Measurements from ENCODE around the gene ELOB. TPM values are rescaled to one million over a fixed set of nuclear protein-coding genes. Genes with fewer than 3 reads are reported as not detected.
A peak's percentile ranks its signal among the peaks of the same experiment; 100 is the strongest.

The ELOB gene
- polyA plus RNA-seq, 4 donors = 205 to 367 (median 263) TPM

DNA sequence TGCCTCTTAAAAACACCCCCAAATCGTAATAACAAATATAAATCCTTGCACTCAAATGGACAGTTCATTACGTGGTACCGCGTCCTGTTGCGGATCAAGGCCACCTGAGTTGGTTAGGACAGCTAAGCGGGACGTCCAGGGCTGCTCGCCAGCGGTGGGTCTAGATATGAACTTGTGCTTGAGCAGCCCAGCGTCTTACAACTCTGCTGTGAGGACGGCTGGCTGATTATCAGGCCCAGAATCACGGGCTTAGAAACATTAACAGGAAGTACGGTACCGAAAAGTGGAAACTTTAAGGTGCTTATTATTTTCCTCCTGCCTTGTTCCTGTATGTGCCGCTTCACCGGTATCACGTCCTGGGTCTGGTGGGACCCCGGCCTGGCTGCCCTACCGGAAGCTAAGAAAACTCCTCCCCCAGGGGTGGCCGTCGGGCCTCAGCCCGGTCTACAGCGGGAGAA lies 25.5 kb downstream of the ELOB start:
- DNase-seq (ENCODE audit: low read depth in 4 of 4, low spot score in 2 of 4) = peak in 2 of 4 donors; percentile 15 to 38

DNA sequence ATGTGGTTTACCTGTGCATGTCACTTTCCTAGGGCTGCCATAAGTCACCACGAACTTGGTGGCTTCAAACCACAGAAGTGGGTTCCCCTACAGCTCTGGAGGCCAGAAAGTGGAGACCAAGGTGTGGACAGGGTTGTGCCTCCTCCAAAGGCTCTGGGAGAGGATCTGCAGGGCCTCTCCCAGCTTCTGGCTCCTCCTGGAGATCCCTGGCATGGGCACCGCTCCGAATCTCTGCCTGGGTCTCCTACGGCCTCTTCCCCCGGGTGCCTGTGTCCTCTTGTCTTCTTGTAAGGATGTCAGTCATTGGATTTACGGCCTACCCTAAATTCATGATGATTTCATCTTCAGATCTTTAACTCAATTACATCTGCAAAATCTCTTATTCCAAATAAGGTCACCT lies 27.1 kb downstream of the ELOB start:
- DNase-seq (ENCODE audit: low read depth in 4 of 4, low spot score in 2 of 4) = no peak

- DNase-seq (ENCODE audit: low read depth in 4 of 4, low spot score in 2 of 4) = no peak
Observed at GRCh38 chr16:2749476-2749875, 27.6 kb downstream of the ELOB start.

DNA sequence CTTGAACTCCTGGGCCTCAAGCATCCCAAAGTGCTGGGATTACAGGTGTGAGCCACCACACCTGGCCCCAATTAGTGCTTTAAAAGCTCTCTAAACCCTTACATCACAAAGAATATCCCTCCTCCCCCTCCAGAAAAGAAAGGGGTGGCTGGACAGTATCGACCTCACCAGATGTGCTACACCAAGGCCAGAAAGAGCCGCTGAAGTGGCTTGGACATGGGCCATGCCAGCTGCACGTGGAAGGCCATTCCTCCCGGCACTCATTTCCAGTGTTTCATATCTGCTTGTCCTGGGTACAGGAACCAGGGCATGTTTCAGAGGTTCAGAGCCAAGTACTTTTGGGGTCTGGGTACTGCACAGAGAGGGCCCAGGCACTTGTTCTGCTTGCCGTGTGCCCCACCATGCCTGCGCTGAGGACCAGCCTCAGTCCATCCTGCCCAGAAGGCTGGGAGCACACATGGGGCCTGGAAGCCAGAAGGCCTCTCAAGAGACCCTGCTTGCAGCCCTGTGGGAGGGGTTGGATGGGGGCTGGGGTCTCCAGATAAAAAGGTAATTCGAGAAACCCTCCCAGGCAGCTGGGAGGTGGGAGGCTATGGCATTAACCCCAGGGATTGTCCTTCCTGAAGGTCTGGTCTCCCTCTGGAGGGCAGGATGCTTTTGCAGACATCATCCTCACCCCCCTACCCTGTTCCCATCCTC lies 28.2 kb downstream of the ELOB start:
- DNase-seq (ENCODE audit: low read depth in 4 of 4, low spot score in 2 of 4) = no peak

DNA sequence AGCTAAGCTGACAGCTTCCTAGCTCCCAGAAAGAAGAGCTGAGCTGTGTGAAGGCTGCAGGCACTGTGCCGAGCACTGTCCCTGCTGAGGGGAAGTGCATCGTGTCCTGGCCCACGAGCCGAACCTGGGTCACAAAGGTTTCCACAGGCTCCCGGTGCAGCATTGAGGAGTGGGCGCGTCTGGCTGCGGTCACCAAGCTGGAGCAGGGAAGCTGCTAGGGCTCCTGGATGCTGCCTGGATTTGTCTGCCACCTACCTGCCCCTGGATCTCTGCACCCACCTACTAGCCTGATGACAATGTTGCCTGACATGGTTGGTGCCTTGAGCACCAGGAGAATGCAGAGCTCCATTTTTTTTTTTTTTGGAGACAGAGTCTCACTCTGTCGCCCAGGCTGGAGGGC lies 31.1 kb downstream of the ELOB start:
- no peak for DNase-seq (ENCODE audit: low read depth in 4 of 4, low spot score in 2 of 4)

DNA sequence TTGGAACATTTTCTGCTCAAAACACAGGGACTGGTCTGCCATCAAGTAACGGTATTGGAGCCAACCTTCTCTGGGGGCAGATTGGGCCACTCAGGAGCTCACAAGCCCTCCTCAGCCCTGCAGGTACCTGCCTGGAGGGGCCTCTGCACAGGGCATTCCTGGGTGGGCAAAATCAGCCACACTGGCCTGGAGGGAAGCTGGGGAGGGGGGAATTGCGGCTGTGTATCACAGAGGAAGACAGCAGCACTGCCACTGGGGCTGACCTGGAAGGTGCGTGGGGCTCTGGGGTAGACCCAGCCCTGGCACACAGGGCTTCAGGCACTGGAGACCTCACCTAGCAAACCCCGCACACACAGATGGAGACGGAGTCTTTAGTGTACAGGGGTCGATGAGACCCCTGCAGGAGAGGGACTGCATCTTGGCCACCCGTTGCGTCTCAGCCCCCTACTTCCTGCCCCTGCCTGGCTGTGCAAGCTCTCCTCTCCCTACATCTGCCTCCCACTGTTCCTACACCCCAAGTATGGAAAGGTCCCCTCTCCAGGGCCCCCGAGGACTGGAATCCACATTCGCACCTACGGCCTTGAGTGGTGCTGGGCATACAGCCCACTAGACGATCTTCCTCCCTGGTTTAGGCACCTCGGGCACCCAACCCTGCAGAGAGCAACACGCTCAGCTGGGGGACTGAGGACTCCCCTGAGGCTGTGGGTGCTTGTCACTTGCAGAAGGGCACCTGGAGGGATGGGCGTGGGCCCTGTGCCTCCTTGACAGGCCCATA lies 31.8 kb downstream of the ELOB start:
- no peak for DNase-seq (ENCODE audit: low read depth in 4 of 4, low spot score in 2 of 4)

DNA sequence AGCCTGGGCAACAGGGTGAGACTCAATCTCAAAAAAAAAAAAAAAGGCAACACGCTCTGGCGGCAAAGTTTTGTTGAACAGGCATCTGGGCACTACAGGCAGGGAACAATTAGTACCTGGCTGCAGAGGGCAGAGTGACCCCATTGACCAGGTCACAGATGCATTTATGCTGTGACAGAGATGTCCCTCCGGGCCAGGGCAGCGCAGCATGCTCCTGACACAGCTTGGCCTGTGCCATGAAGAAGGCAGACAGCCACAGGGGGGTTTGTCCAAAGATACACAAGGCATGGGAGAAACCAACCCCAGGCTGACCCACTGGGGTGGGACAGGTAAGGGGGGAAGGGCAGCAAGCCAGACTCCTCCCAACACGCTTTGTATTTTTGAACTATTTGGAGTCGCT lies 32.4 kb downstream of the ELOB start:
- no peak for DNase-seq (ENCODE audit: low read depth in 4 of 4, low spot score in 2 of 4)

GRCh38 chr16:2743007-2743810 lies 33.9 kb downstream of the ELOB start:
- DNase-seq (ENCODE audit: low read depth in 4 of 4, low spot score in 2 of 4) = no peak

DNA sequence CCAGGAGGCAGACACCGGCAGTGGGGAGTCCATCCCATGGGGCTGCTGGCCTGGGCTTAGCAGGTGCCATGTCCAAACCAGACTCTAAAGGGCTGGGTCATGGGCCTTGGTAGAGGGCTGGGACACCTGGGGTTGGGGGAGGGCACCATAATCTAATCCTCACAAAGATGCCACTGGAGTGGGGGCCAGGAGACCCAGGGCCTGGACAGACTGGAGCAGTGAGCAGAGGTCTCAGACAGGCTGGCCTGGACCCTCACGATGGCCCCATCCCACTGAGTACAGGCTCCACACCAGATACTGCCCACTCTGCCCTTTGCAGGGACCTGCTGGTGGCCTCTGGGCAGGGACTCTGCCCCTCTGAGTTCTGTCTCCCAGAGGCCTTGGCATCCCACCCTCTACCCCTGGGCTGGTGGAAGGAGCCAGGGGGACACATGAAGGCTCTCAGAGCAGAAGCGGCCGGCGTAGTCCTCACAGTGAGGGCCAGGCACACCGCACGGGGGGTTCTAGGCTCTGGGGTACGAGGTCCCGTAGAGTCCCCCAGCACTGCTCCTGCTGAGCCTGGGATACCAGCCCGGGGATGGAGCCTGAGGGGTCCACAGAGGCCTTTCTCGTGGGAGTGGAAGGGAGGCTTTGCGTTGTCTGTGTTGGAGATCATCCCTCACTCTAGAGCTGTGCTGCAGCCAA lies 34.6 kb downstream of the ELOB start:
- DNase-seq (ENCODE audit: low read depth in 4 of 4, low spot score in 2 of 4) = no peak

GRCh38 chr16:2741168-2741567 lies 35.9 kb downstream of the ELOB start:
- no peak for DNase-seq (ENCODE audit: low read depth in 4 of 4, low spot score in 2 of 4)

DNA sequence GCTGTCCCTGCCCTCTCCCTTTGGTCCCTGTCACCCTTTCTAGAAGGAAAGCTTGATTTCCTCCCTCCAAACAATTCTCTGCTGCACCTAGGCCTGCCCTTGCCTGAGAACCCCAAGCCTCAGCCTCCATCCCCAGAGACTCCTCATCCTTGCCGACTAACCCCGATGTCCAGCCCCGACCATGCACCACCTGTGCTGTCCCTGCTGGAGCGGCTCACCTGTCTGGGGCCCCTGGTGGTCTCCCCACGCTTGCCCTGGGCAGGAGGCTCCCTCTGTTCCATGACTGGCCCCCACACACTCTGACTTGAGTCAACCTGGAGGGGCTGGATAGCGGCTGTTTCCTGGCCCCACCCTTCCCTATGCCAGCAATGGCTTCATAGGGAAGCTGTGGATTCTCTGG lies 36.6 kb downstream of the ELOB start:
- DNase-seq (ENCODE audit: low read depth in 4 of 4, low spot score in 2 of 4) = no peak

GRCh38 chr16:2739625-2740430 lies 37.3 kb downstream of the ELOB start:
- DNase-seq (ENCODE audit: low read depth in 4 of 4, low spot score in 2 of 4) = no peak

GRCh38 chr16:2738615-2739014 lies 38.5 kb downstream of the ELOB start:
- DNase-seq (ENCODE audit: low read depth in 4 of 4, low spot score in 2 of 4) = no peak

- DNase-seq (ENCODE audit: low read depth in 4 of 4, low spot score in 2 of 4) = no peak
Observed at GRCh38 chr16:2737895-2738418, 39.1 kb downstream of the ELOB start.

DNA sequence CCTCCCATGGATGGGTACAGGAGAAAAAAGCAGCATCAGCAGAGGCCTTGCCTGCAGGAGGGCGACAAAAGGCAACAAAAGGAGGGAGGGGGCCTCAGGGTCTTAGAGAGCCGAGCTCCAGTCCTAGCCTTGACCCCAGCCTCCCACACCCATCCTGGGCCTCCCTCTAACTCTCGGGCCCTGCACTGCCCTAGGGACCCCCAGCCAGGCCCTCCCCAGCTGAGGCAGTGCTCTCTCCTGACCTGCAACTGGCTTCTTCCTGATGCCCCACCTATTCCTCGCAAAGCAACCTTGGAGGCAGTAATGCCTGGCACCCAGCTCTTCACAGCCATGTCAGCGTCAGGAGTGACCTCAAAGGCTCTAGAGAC lies 39.9 kb downstream of the ELOB start:
- no peak for DNase-seq (ENCODE audit: low read depth in 4 of 4, low spot score in 2 of 4)

- DNase-seq (ENCODE audit: low read depth in 4 of 4, low spot score in 2 of 4) = no peak
Observed at GRCh38 chr16:2736476-2737237, 40.4 kb downstream of the ELOB start.

DNA sequence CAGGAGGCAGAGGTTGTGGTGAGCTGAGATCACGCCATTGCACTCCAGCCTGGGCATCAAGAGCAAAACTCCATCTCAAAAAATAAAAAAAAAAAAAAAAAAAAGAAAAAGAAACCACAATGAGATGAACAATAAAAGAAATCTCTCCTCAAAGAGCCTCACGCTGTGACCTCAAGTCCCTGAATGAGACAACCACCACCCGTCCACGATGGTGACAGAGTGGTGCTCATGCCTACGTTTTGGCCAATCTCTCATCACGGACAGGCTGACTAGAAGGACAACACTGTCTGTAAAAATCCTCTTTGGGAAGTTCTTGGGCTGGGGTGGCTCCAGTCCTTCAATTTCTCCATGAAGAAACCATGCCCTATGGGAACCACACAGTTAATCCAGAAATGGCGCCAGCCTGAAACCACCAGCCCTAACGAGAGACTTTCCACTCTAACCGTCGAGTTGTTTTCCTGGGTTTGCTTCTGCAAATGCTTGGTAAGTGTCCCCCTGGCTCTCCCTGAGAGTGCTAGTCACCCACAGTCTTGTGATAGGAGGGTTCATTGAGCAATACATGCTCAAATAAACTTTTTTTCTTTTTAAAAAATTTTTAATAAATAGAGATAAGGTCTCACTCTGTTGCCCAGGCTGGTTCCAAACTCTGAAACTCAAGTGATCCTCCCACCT lies 42.1 kb downstream of the ELOB start:
- no peak for DNase-seq (ENCODE audit: low read depth in 4 of 4, low spot score in 2 of 4)

DNA sequence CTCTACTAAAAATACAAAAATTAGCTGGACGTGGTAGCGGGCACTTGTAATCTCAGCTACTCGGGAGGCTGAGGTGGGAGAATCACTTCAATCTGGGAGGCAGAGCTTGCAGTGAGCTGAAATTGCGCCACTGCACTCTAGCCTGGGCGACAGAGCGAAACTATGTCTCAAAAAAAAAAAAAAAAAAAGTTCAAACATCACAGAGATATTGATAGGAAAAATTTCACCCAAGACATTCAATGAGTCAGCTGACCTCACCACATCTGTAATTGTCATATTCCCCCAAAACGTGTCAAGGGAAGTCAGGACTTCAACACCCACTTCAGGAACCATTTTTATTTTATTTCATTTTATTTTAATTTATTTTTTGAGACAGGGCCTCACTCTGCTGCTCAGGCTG lies 49.0 kb downstream of the ELOB start:
- no peak for DNase-seq (ENCODE audit: low read depth in 4 of 4, low spot score in 2 of 4)

Measured in left renal cortex interstitium (tissue), 4 donors.